H1 (cell line): ENCODE measurements around the gene FGD6.

Source experiments
- ASH2L ChIP-seq: fragments of 200-600, 300-600 bp; sonication (generic); IDR thresholded peaks from one replicate; pipeline ENCODE4 v1.7.1; 2017; ENCODE audit warnings: low read length
- ATF2 ChIP-seq: IDR thresholded peaks from 2 replicates; pipeline ENCODE4 v1.6.1; 2012; ENCODE audit warnings: low read length, inconsistent platforms
- CTCF ChIP-seq, 3 experiments: IDR thresholded peaks; 1 replicate in 2 of 3; 2 replicates in 1 of 3; pipeline versions ENCODE4 v1.5.1 to v1.6.1; 2011; ENCODE audit warnings: low read length in 3 of 3, mild to moderate bottlenecking in 3 of 3, inconsistent platforms in 2 of 3, low read depth in 1 of 3, moderate library complexity in 1 of 3; ENCODE audit not compliant: insufficient read depth in 1 of 3; ENCODE audit errors: control extremely low read depth in 1 of 3
- EZH2 ChIP-seq: fragments of 200-600 bp; sonication (generic); IDR thresholded peaks from 2 replicates; pipeline ENCODE4 v1.7.1; 2012; ENCODE audit warnings: low read depth, mild to moderate bottlenecking, moderate library complexity, low read length, inconsistent platforms; ENCODE audit not compliant: severe bottlenecking
- NRF1 ChIP-seq: IDR thresholded peaks from 2 replicates; pipeline ENCODE4 v1.6.1; 2011; ENCODE audit warnings: mild to moderate bottlenecking, low read depth, low read length, improper control_type of control experiment
- POLR2A ChIP-seq, 2 experiments: IDR thresholded peaks; 1 replicate in 1 of 2; 2 replicates in 1 of 2; pipeline ENCODE4 v1.6.1; 2011; ENCODE audit warnings: low read depth in 2 of 2, low read length in 2 of 2, mild to moderate bottlenecking in 2 of 2; ENCODE audit errors: control extremely low read depth in 1 of 2
- RNF2 ChIP-seq: fragments of 200-900, 300-1000 bp; sonication (generic); IDR thresholded peaks from 2 replicates; pipeline ENCODE4 v1.7.1; 2016; ENCODE audit warnings: borderline replicate concordance, low read depth, mild to moderate bottlenecking, antibody characterized with exemption, low read length; ENCODE audit not compliant: poor library complexity, severe bottlenecking; ENCODE audit errors: missing control alignments
- SIRT6 ChIP-seq: IDR thresholded peaks from one replicate; pipeline ENCODE4 v1.7.1; 2012; ENCODE audit warnings: low read length, inconsistent platforms
- TAF1 ChIP-seq: IDR thresholded peaks from 2 replicates; pipeline ENCODE4 v1.6.1; 2011; ENCODE audit warnings: mild to moderate bottlenecking, low read depth, low read length
- TAF7 ChIP-seq: optimal IDR thresholded peaks from 2 replicates; pipeline ENCODE3; 2011; ENCODE audit warnings: low read depth, mild to moderate bottlenecking, inconsistent platforms, low read length, moderate library complexity, borderline replicate concordance
- USF2 ChIP-seq: IDR thresholded peaks from 2 replicates; pipeline ENCODE4 v1.6.1; 2011; ENCODE audit warnings: low read length, improper control_type of control experiment

- TF ChIP-seq POLR2A (IDR thresholded peaks at IDR 0.05; ENCODE audit: control extremely low read depth in 1 of 2, low read depth in 2 of 2, low read length in 2 of 2) (no peak), NRF1 (no peak), CTCF (IDR thresholded peaks at IDR 0.05; ENCODE audit: control extremely low read depth in 1 of 3, insufficient read depth in 1 of 3, low read depth in 1 of 3, low read length in 3 of 3) (no peak), RNF2 (no peak), SIRT6 (no peak), EZH2 (no peak), TAF1 (no peak), USF2 (no peak), ASH2L (no peak), ATF2 (no peak), TAF7 (no peak)
Observed at GRCh38 chr12:95102916-95103671, 114.2 kb downstream of the FGD6 start.
